AG04450 (cell line): Measurements from ENCODE around the gene TPCN2. TPM values are rescaled to one million over a fixed set of nuclear protein-coding genes. Genes with fewer than 3 reads are reported as not detected.

Experiments used
- CTCF ChIA-PET: fragments of 300-600, 350-600 bp; formaldehyde crosslinking; extraction: SDS; loops from one replicate; lab custom pipeline; 2022; ENCODE audit warnings: antibody characterized with exemption, inconsistent platforms; lab: Charles Lee
- POLR2A ChIA-PET: fragments of 350-600 bp; formaldehyde crosslinking; extraction: SDS; loops from one replicate; lab custom pipeline; 2021; ENCODE audit warnings: antibody characterized with exemption, inconsistent platforms; lab: Yijun Ruan, JAX
- DNase-seq: peaks from one replicate; pipeline ENCODE4 v3.0.0-alpha.2; 2011; ENCODE audit warnings: low read depth, low spot score
- H3K27ac ChIP-seq: one replicate; pipeline ENCODE4 v1.5.1; 2012; ENCODE audit warnings: low read depth, low read length, control low read depth
- H3K27me3 ChIP-seq: one replicate; pipeline ENCODE4 v1.6.0; 2012; ENCODE audit warnings: low read length; ENCODE audit not compliant: control insufficient read depth, insufficient read depth
- H3K4me3 ChIP-seq: 2 replicates; pipeline ENCODE4 v1.5.1; 2011; ENCODE audit warnings: mild to moderate bottlenecking, low read depth, low read length, control low read depth
- H3K9me3 ChIP-seq: 2 replicates; pipeline ENCODE4 v1.5.1; 2012; ENCODE audit warnings: low read length; ENCODE audit not compliant: control insufficient read depth, insufficient read depth
- polyA plus RNA-seq: library from polyadenylated mRNA; depleted of rRNA; stranded (reverse); fragments of >200 nt; gene quantifications from 2 replicates; pipeline ENCODE4 v1.2.3, GENCODE V29; 2011
- TF ChIP-seq, protein P1 (sequence below): IDR thresholded peaks from 2 replicates; pipeline ENCODE4 v1.5.1; 2011; ENCODE audit warnings: low read depth, low read length, control low read depth, inconsistent platforms

Gene TPCN2
- polyA plus RNA-seq, 1 experiment = 6.4 TPM

DNA sequence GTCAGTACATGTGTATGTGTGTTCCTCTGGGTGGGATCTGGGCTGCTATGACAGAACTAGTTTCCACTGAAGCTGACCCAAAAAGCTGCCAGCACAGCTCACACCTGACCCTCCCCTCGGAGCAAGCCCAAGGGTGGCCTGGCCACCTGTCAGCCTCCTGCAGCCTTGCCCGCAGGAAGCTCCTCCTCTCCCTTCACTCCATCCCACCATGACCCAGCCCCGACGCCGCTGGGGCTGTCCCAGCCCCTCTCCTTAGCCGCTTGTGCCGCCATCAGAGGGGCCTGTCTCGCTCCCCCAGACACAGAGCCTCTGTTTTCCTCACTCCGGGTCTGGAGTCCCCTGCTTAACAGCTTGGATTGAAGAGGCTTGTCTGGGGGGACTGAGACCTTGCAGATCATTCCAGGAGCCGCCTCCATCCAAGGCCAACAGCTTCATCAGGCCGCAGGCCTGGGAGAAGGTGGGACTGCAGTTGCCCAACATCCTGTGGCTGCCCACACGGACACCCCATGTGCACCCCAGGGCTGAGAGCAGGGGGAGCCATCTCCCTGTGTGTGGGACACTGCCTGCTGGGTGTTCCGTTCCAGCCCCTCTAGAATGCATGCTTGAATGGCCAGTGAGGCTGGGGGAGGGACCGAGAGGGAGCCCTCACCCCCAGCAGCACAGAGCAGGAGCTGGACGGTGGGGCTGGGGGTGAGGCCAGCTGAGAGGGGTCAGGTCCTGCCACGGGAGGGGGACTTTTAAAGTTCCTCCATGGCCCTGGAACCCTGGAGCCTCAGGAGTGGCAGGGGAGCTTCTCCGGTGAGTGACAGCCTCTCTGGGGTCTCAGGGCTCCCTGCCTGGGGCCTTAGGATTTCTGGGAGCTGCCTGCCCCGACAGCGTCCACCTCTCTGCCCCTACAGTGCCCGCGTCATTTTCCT, 36.4 kb upstream of the TPCN2 start:
- ChIA-PET POLR2A (interaction anchor here (0.8 to 3.9 kb wide), 11 partner anchors 11 to 663 kb away, joined by 3 to 27 read pairs (median 3); partner anchors contain the start of genes IGHMBP2, LTO1, MRPL21 and TPCN2), CTCF (interaction anchor here (0.8 to 1.9 kb wide), 8 partner anchors 10 to 89 kb away, joined by 3 to 19 read pairs (median 8); partner anchors contain the start of gene TPCN2)
- Histone ChIP-seq H3K9me3 (no peaks in the 10 kb centered on the region; the same call in none of the 2 replicates), H3K27me3 (no peaks in the 10 kb centered on the region), H3K4me3 (peak overlapping the region; percentile 76), H3K27ac (peak overlapping the region; percentile 95)
- TF ChIP-seq, protein P1, sequence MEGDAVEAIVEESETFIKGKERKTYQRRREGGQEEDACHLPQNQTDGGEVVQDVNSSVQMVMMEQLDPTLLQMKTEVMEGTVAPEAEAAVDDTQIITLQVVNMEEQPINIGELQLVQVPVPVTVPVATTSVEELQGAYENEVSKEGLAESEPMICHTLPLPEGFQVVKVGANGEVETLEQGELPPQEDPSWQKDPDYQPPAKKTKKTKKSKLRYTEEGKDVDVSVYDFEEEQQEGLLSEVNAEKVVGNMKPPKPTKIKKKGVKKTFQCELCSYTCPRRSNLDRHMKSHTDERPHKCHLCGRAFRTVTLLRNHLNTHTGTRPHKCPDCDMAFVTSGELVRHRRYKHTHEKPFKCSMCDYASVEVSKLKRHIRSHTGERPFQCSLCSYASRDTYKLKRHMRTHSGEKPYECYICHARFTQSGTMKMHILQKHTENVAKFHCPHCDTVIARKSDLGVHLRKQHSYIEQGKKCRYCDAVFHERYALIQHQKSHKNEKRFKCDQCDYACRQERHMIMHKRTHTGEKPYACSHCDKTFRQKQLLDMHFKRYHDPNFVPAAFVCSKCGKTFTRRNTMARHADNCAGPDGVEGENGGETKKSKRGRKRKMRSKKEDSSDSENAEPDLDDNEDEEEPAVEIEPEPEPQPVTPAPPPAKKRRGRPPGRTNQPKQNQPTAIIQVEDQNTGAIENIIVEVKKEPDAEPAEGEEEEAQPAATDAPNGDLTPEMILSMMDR = no peak
- no peak for DNase-seq

DNA sequence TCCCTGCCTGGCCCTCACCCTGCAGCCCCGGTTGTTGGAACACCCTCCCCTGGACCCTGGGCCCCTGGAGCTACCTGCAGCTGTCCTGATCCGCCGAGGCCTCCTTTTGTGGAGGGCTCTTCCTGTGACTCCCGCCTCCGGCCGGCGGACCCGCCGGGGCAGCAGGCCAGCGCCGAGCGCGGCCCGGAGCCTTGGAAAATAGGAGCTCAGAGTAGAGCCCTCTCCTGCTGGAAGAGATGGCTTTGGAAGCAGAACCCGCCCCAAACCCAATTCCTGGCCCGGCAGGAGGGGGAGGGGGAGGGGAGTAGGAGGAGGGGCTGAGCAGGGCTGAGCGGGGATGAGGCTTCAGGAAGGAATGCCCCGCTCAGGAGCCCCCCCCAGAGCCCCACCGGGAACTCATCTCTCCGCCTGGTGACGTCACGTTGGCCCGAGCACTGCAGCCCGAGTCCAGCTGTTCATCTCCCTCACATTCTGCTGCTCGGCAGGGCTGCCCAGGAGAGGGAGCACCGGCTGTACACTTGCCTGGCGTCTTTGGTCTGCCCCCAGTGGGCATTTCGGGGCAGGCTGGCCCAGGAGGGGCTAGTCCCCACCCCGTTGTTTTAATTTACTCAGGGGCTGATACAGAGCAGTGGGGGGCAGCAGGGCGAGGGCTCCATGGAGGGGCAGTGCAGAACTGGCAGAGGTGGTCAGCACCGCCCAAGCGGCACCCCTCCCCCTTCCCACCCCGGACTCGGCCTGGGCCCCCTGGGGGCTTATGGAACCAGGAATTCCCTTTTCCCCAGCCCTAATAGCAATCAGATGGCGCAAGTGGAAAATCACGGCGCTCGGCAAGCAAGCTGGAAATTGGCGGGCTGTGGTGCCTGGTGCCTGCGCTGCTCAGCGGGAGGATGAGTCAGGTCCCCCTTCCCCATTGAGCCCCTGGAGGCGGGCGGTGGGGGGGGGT, 35.5 kb upstream of the TPCN2 start, which contains the start of gene MRGPRF:
Gene MRGPRF, minus strand, starts transcription at position 238 of the 943 bp plus-strand sequence. CDS start 3,345 bp downstream, outside the sequence.
- peak within 1 kb of the TSS; percentile 76 for H3K4me3 ChIP-seq
- no peaks in the 10 kb centered on the region; the same call in none of the 2 replicates for H3K9me3 ChIP-seq
- TF ChIP-seq, protein P1 = peak; percentile 81
- H3K27ac ChIP-seq = peak within 1 kb of the TSS; percentile 95
- H3K27me3 ChIP-seq = no peaks in the 10 kb centered on the region
- CTCF ChIA-PET = interaction anchor here (0.6 to 2.7 kb wide), 10 partner anchors 11 to 76 kb away, joined by 3 to 19 read pairs (median 8); partner anchors contain the start of gene TPCN2
- POLR2A ChIA-PET = interaction anchor here (0.6 to 3.9 kb wide), 15 partner anchors 9 to 662 kb away, joined by 3 to 27 read pairs (median 4); partner anchors contain the start of genes IGHMBP2, LTO1, MRPL21 and TPCN2
- peak; percentile 84 for DNase-seq

DNA sequence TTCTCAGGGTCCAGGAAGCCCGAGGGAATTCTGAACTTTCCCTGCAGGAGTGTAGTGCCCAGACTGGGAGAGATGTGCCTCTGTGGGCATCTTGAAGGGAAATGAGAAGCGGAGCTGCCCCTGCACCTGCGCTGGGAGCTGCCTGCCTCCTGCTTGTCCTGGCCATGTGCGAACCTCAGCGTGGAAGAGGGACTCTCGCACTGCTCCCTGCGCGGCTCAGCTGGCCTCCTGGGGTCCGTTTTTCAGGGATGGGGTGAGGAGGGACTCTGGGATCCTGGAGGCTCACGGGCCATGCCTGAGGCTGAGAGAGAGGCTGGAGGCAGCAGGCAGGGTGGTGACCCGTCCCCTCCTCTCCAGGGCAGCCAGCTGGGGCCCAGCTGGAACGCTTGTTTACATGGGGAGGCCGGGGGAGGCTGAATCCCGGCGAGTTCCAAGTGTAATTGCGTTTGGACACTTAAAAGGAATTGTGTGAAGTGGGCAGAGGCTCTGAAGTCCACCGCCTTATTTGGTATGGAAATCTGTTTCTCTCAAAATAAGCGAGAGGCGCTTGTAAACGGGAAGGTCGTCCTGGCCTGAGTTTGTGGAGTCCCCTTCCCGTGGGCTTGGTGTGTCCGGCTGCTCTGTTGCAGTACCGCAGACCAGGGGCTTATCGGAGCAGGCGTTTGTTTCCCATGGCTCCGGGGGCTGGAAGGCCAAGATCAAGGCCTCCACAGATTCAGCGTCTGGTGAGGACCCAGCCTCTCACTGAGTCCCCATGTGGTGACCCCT, 34.5 kb upstream of the TPCN2 start:
- peak; percentile 76 for DNase-seq
- Histone ChIP-seq H3K27me3 (no peaks in the 10 kb centered on the region), H3K4me3 (peak overlapping the region; percentile 76), H3K9me3 (no peaks in the 10 kb centered on the region; the same call in none of the 2 replicates), H3K27ac (peak overlapping the region; percentile 95)
- TF ChIP-seq, protein P1 = no peak
- ChIA-PET CTCF (interaction anchor here (0.6 to 2.7 kb wide), 6 partner anchors 13 to 71 kb away, joined by 3 to 11 read pairs (median 9); partner anchors contain the start of gene TPCN2), POLR2A (interaction anchor here (1.0 to 3.9 kb wide), 7 partner anchors 8 to 34 kb away, joined by 3 to 27 read pairs (median 4); partner anchors contain the start of gene TPCN2)

DNA sequence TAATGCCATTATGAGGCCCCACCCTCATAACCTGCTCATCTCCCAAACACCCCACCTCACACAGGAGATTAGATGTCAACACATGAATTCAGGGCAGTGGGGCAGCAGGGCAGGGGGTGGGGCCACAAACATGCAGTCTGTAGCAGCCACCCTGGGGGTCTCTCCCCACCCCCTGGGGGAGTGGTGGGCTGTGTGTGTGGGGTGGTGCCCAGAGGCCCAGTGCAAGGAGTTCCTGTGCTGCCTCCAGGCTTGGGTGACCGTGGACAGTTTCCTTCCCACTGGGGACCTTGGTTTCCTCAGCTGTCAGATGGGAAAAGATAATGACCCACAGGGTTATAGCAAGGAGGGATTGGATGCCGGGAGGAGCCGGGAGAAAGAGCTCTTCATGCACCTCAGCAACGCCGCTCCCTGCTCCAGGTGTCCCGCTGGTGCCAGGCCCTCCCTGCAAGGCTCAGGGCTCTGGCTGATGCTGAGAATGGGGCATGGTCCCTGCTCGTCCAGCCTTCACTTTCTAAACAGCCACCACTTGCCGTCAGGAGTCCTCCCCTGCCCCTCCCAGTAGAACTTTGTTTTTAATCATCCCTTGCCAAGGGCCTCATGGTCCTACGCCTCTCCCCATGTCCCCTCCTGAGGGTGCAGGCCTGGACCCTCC, 33.7 kb upstream of the TPCN2 start:
- Histone ChIP-seq H3K27ac (peak overlapping the region; percentile 95), H3K27me3 (no peaks in the 10 kb centered on the region), H3K4me3 (peak overlapping the region; percentile 76; the same call in 1 of the 2 replicates), H3K9me3 (no peaks in the 10 kb centered on the region; the same call in none of the 2 replicates)
- ChIA-PET POLR2A (interaction anchor here (1.0 to 1.1 kb wide), 2 partner anchors 13 to 18 kb away, joined by 3 read pairs; no protein-coding TSS in a partner anchor), CTCF (interaction anchor here (2.7 kb wide), 1 partner anchor 29 kb away, joined by 10 read pairs; no protein-coding TSS in a partner anchor)
- TF ChIP-seq, protein P1 = no peak
- no peak for DNase-seq
